ENCODE data around the gene BOC.

DNA sequence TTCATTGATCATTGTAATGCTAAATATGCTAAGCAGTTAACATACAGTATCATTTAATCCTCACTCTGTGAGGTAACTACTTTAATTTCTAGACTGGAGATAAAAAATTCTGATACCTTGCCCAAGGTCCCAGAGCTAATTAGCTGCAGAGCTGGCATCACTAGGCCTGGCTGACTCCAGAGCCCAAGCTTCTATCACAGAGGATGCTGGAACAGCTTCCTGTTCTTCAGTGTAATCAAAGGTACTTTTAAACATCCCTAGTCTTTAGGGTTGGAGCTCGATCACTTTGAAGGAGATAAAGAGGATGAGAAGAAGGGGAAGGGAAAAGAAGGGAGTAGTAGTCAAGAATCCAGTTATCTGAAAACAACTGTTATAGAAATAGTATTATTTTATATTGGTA lies 37.1 kb upstream of the BOC start:
- no peak for TF ChIP-seq NFIC (IDR thresholded peaks at IDR 0.05)
- TF ChIP-seq RAD21 (IDR thresholded peaks at IDR 0.05; ENCODE audit: low read depth) = no peak
- no peak for TF ChIP-seq EP300 (IDR thresholded peaks at IDR 0.05; ENCODE audit: borderline replicate concordance)
- no peak for TF ChIP-seq MAX (IDR thresholded peaks at IDR 0.05)
- no peak for TF ChIP-seq CEBPB (IDR thresholded peaks at IDR 0.05)
- no peak for TF ChIP-seq REST (IDR thresholded peaks at IDR 0.05; ENCODE audit: low read depth)
- no peak for TF ChIP-seq YY1 (IDR thresholded peaks at IDR 0.05; ENCODE audit: low read depth)
- TF ChIP-seq TAF1 (IDR thresholded peaks at IDR 0.05; ENCODE audit: low read depth) = no peak
- TF ChIP-seq ZBTB7A (IDR thresholded peaks at IDR 0.05; ENCODE audit: low read depth) = no peak
- TF ChIP-seq USF1 (IDR thresholded peaks at IDR 0.05) = no peak
- no peak for TF ChIP-seq CREB1 (IDR thresholded peaks at IDR 0.05; ENCODE audit: low read depth)
- TF ChIP-seq EGR1 (IDR thresholded peaks at IDR 0.05) = no peak
- TF ChIP-seq FOXM1 (IDR thresholded peaks at IDR 0.05; ENCODE audit: borderline replicate concordance, low read depth) = no peak
- TF ChIP-seq TCF12 (IDR thresholded peaks at IDR 0.05; ENCODE audit: low read depth) = no peak
